ENCODE results near the gene HOXC5.
A peak's percentile ranks its signal among the peaks of the same experiment; 100 is the strongest.

HOXC5 gene

GRCh38 chr12:53997204-53998109 lies 35.4 kb upstream of the HOXC5 start:
- Histone ChIP-seq H3K27ac (ENCODE audit: low read depth, low read length) (no peak overlapping the region), H3K27me3 (ENCODE audit: control insufficient read depth in 1 of 2, insufficient read depth in 2 of 2, low read length in 2 of 2) (peaks cover 60 to 96% of the 10 kb centered on the region in 2 donors), H3K4me1 (ENCODE audit: insufficient read depth, low read length) (peaks cover 15% of the 10 kb centered on the region), H3K36me3 (ENCODE audit: insufficient read depth, low read length) (no peaks in the 10 kb centered on the region), H3K4me3 (ENCODE audit: low read depth in 1 of 2, low read length in 2 of 2) (no peak overlapping the region), H3K9me3 (ENCODE audit: low read length) (no peaks in the 10 kb centered on the region), H3K9ac (ENCODE audit: low read length) (no peak overlapping the region)

GRCh38 chr12:53998110-53998899 lies 34.5 kb upstream of the HOXC5 start:
- no peak overlapping the region for H3K27ac ChIP-seq (ENCODE audit: low read depth, low read length)
- peaks cover 15% of the 10 kb centered on the region for H3K4me1 ChIP-seq (ENCODE audit: insufficient read depth, low read length)
- no peak overlapping the region for H3K4me3 ChIP-seq (ENCODE audit: low read depth in 1 of 2, low read length in 2 of 2)
- H3K27me3 ChIP-seq (ENCODE audit: control insufficient read depth in 1 of 2, insufficient read depth in 2 of 2, low read length in 2 of 2): peaks cover 56 to 95% of the 10 kb centered on the region in 2 donors
- no peaks in the 10 kb centered on the region for H3K36me3 ChIP-seq (ENCODE audit: insufficient read depth, low read length)
- no peak overlapping the region for H3K9ac ChIP-seq (ENCODE audit: low read length)
- no peaks in the 10 kb centered on the region for H3K9me3 ChIP-seq (ENCODE audit: low read length)

GRCh38 chr12:53998900-53999236 lies 34.0 kb upstream of the HOXC5 start:
- Histone ChIP-seq H3K4me1 (ENCODE audit: insufficient read depth, low read length) (peaks cover 15% of the 10 kb centered on the region), H3K27ac (ENCODE audit: low read depth, low read length) (no peak overlapping the region), H3K9ac (ENCODE audit: low read length) (no peak overlapping the region), H3K4me3 (ENCODE audit: low read depth in 1 of 2, low read length in 2 of 2) (no peak overlapping the region), H3K27me3 (ENCODE audit: control insufficient read depth in 1 of 2, insufficient read depth in 2 of 2, low read length in 2 of 2) (peaks cover 50 to 94% of the 10 kb centered on the region in 2 donors), H3K9me3 (ENCODE audit: low read length) (no peaks in the 10 kb centered on the region), H3K36me3 (ENCODE audit: insufficient read depth, low read length) (no peaks in the 10 kb centered on the region)

GRCh38 chr12:53999559-54000115 lies 33.2 kb upstream of the HOXC5 start:
- Histone ChIP-seq H3K4me1 (ENCODE audit: insufficient read depth, low read length) (peaks cover 15% of the 10 kb centered on the region), H3K27ac (ENCODE audit: low read depth, low read length) (no peak overlapping the region), H3K9ac (ENCODE audit: low read length) (no peak overlapping the region), H3K4me3 (ENCODE audit: low read depth in 1 of 2, low read length in 2 of 2) (peak overlapping the region; percentile 45 to 56), H3K27me3 (ENCODE audit: control insufficient read depth in 1 of 2, insufficient read depth in 2 of 2, low read length in 2 of 2) (peaks cover 48 to 94% of the 10 kb centered on the region in 2 donors), H3K36me3 (ENCODE audit: insufficient read depth, low read length) (no peaks in the 10 kb centered on the region), H3K9me3 (ENCODE audit: low read length) (no peaks in the 10 kb centered on the region)

- Histone ChIP-seq H3K9ac (ENCODE audit: low read length) (no peak within 1 kb of the TSS), H3K4me3 (ENCODE audit: low read depth in 1 of 2, low read length in 2 of 2) (peak within 1 kb of the TSS; percentile 45 to 56), H3K27me3 (ENCODE audit: control insufficient read depth in 1 of 2, insufficient read depth in 2 of 2, low read length in 2 of 2) (peaks cover 50 to 95% of the 10 kb centered on the region in 2 donors), H3K27ac (ENCODE audit: low read depth, low read length) (peak within 1 kb of the TSS; percentile 4), H3K4me1 (ENCODE audit: insufficient read depth, low read length) (peaks cover 15% of the 10 kb centered on the region), H3K36me3 (ENCODE audit: insufficient read depth, low read length) (no peaks in the 10 kb centered on the region), H3K9me3 (ENCODE audit: low read length) (no peaks in the 10 kb centered on the region)
These were observed 32.4 kb upstream of the HOXC5 start, which contains the start of gene HOXC9 for GRCh38 chr12:54000116-54001114. Gene HOXC9 (plus strand): TSS chr12:54000161. CDS start chr12:54000189, 28 bp downstream.

- Histone ChIP-seq H3K4me1 (ENCODE audit: insufficient read depth, low read length) (peaks cover 9% of the 10 kb centered on the region), H3K27me3 (ENCODE audit: control insufficient read depth in 1 of 2, insufficient read depth in 2 of 2, low read length in 2 of 2) (peaks cover 51 to 95% of the 10 kb centered on the region in 2 donors), H3K4me3 (ENCODE audit: low read depth in 1 of 2, low read length in 2 of 2) (peak overlapping the region in 1 of 2 donors; percentile 56), H3K9ac (ENCODE audit: low read length) (no peak overlapping the region), H3K9me3 (ENCODE audit: low read length) (no peaks in the 10 kb centered on the region), H3K36me3 (ENCODE audit: insufficient read depth, low read length) (no peaks in the 10 kb centered on the region), H3K27ac (ENCODE audit: low read depth, low read length) (no peak overlapping the region)
These were observed 31.3 kb upstream of the HOXC5 start for GRCh38 chr12:54001283-54002187.

GRCh38 chr12:54002278-54002914 lies 30.5 kb upstream of the HOXC5 start:
- no peaks in the 10 kb centered on the region for H3K9me3 ChIP-seq (ENCODE audit: low read length)
- H3K4me1 ChIP-seq (ENCODE audit: insufficient read depth, low read length): peaks cover 7% of the 10 kb centered on the region
- H3K36me3 ChIP-seq (ENCODE audit: insufficient read depth, low read length): no peaks in the 10 kb centered on the region
- H3K27ac ChIP-seq (ENCODE audit: low read depth, low read length): no peak overlapping the region
- no peak overlapping the region for H3K4me3 ChIP-seq (ENCODE audit: low read depth in 1 of 2, low read length in 2 of 2)
- no peak overlapping the region for H3K9ac ChIP-seq (ENCODE audit: low read length)
- H3K27me3 ChIP-seq (ENCODE audit: control insufficient read depth in 1 of 2, insufficient read depth in 2 of 2, low read length in 2 of 2): peaks cover 57 to 95% of the 10 kb centered on the region in 2 donors

GRCh38 chr12:54002915-54003389 lies 29.9 kb upstream of the HOXC5 start:
- H3K9me3 ChIP-seq (ENCODE audit: low read length): no peaks in the 10 kb centered on the region
- H3K36me3 ChIP-seq (ENCODE audit: insufficient read depth, low read length): no peaks in the 10 kb centered on the region
- H3K27me3 ChIP-seq (ENCODE audit: control insufficient read depth in 1 of 2, insufficient read depth in 2 of 2, low read length in 2 of 2): peaks cover 57 to 95% of the 10 kb centered on the region in 2 donors
- H3K4me3 ChIP-seq (ENCODE audit: low read depth in 1 of 2, low read length in 2 of 2): no peak overlapping the region
- H3K9ac ChIP-seq (ENCODE audit: low read length): no peak overlapping the region
- H3K27ac ChIP-seq (ENCODE audit: low read depth, low read length): no peak overlapping the region
- H3K4me1 ChIP-seq (ENCODE audit: insufficient read depth, low read length): peaks cover 7% of the 10 kb centered on the region

GRCh38 chr12:54003625-54004024 lies 29.2 kb upstream of the HOXC5 start:
- Histone ChIP-seq H3K9ac (ENCODE audit: low read length) (no peak overlapping the region), H3K9me3 (ENCODE audit: low read length) (no peaks in the 10 kb centered on the region), H3K27ac (ENCODE audit: low read depth, low read length) (no peak overlapping the region), H3K27me3 (ENCODE audit: control insufficient read depth in 1 of 2, insufficient read depth in 2 of 2, low read length in 2 of 2) (peaks cover 55 to 94% of the 10 kb centered on the region in 2 donors), H3K4me3 (ENCODE audit: low read depth in 1 of 2, low read length in 2 of 2) (no peak overlapping the region), H3K36me3 (ENCODE audit: insufficient read depth, low read length) (no peaks in the 10 kb centered on the region), H3K4me1 (ENCODE audit: insufficient read depth, low read length) (peaks cover 7% of the 10 kb centered on the region)

Data from muscle layer of colon (tissue), 2 donors.